Stimulated activated CD4-positive, alpha-beta T cell treated with anti-CD3 and anti-CD28 coated beads, Interleukin-4, amount 100 ng/mL, for 24 hours (primary cell): ENCODE measurements around the gene ASB13.
"Not testable (repeated sequence)": the region's sequence is repeated elsewhere in the genome, so short reads cannot be mapped to it uniquely, and the experiment has no call there.

Experiments used
- DNase-seq: peaks from one replicate; pipeline ENCODE4 v3.0.0-alpha.2; 2020

ASB13 gene

DNA sequence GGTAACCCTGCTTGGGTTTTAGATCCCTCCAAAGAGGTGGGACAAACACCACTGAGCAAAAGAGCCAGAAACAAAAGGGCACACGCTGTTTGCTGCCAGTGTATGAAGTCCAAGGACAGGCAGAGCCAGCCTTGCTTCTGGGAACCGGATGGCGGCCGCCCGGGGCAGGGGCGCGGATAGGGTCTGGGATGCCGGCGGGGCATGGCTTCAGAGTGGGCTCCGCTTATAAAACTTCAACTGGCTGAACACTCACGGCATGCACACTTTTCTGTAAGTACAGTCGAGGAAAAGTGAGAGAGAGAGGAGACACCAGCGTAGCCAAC lies 62.6 kb downstream of the ASB13 start:
- DNase-seq = no peak

DNA sequence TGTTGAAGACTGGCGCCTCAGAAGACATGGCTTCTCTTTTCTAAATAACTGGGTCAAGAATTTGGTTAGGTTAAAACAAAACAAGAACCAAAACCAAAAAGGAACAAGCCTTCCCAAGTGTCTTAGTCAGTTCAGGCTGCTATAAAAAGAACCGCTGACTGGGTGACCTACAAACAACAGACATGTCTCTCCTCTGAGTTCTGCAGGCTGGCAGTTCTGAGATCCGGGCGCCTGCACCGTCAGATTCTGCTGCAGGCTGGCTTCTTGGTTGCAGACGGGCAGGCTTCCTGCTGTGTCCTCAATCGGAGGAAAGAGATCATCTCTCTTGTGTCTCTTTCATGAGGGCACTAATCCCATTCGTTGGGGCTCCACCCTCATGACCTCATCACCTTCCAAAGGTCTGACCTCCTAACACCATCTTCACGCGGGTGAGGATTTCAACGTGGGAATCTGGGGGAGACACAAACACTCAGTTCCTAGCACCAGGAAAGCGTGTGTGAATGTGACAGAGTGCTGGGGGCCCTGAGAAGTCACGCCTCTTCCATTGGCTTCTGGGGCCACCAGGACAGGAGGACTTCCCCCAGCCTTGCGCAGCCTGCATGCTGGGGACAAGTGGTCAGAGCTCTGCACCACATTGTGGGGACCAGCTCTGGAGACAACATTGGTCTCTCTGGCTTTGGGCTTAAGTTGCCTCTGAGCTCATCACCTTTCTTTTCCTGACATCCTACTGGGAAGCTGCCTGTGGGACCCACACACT lies 63.1 kb downstream of the ASB13 start:
- no peak for DNase-seq

DNA sequence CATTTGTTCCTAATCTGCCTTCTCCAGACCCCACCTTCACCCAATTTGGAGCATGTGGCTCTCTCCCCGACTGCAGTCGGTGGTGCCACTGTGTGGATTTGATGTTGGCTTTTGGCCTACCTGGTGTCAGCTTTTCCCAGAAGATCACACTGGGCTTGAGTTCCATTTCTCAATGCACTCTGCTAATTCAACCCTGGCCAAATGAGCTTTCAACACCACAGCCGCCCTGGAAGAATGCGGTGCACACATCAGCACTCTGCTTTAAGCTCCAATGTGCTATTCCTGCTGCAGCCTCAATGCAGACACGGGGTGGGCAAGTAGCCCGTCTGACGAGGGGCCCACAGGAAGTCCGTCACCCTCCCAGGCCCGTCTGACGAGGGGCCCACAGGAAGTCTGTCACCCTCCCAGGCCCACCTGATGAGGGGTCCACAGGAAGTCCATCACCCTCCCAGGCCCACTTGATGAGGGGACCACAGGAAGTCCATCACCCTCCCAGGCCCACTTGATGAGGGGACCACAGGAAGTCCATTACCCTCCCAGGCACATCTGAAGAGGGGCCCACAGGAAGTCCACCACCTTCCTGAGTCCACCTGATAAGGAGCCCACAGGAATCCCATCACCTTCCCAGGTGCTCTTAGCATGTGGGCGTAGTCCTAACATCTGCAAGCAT lies 64.4 kb downstream of the ASB13 start:
- DNase-seq = no peak

DNA sequence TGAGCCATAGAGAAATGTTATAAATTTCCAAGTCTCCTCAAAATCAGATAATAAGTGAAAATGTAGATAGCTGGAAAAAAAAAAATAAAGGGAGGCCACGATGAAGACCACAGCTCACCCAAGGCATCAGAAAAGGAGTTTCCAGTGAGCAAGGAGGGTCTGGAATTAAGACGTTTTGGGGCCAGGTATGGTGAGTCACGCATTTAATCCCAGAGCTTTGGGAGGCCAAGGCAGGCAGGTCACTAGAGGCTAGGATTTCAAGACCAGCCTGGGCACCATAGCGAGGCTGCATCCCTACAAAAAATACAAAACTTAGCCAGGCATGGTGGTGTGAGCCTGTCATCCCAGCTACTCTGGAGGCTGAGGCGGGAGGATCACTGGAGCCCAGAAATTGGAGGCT lies 65.5 kb downstream of the ASB13 start:
- no peak for DNase-seq

DNA sequence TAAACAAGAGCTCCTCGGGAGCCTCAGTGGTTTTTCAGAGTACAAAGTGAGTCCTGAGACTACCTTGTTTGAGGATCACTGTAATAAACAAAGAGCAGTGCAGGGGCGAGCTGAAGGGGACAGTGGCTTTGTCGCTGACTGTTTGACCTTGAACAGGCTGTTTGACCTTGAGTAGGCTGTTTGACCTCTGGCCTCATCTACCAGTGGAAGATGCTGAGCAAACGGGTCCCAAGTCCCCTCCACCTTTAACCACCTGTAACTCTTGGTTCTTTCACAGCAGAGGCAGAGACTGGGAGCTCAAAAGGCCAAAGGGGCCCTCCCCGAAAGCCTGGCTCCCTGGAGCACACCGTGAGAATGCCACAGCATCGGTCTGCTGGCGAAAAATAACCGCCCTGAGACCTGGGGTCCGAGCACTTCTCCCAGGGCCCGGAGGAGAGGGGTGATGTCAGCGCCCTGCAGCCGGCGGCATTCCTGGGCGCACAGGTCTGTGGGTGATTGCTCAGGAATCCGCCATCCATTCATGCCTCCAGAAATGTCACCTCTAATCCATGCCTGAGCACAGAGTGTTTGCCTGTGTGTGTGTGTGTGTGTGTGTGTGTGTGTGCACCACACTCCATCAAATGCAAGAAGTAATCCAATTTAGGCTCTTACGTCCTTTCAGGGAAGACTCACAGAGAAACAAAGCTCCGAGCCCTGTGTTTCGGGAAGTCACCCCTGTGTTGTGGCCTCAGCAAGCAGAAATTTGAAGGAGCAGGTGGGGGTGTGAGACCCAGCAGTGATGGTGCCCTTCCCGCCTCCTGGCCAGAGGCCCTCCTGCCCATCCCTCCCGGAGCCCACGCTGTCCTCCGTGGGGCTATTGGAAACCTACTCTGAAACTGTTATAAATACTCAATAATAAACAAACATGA lies 66.5 kb downstream of the ASB13 start:
- DNase-seq = no peak

DNA sequence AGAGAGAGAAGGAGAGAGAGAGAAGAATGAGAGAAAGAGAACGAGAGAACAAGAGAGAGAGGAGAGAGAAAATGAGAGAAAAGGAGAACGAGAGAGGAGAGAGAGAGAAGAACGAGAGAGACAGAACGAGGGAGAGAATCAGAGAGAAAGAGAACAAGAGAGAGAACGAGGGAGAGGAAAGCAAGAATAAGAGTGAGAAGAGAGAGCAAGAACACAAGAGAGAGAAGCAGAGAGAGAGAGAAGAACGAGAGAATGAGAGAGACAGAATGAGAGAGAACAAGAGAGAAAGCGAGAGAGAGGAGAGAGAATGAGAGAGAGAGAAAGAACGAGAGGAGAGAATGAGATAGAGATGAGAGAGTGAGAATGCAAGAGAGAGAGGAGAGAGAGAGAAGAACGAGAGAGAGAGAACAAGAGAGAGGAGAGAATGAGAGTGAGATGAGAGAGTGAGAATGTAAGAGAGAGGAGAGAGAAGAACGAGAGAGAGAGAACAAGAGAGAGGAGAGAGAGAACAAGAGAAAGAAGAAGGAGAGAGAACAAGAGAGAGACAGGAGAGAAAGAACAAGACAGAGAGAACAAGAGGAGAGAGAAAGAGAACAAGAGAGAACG lies 68.2 kb downstream of the ASB13 start:
- DNase-seq = no peak

DNA sequence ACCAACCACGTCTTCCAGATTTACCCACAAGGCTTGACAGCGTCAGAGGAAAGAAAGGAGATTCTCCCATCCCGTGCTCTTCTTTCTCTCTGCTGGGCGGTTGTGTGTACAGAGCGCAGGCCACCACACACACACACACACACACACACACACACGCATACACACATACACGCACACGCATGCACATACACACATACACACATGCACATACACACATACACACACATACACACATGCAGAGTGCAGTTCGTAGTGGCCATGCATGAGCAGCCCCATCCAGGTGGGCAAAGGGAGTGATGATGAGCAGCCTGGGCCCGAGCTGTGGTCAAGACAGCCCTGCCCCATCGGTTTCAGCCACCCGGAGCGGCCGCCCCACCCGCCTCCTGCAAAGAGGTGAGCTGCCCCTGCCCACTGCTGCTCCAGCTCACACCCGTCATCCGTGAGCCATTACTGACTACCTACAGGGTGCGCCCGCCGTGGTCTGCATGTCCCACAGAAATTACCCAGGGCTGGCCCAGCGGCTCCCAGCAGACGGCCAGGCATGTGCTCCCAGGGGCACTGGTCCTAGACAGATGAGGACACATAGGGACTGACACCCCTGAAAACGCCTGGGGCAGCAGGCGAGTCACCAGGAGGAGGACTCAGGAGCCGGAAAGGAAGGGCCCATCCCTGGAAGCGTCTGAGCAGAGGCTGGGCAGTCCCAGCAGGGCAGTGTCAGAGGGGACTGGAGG lies 69.6 kb downstream of the ASB13 start:
- no peak for DNase-seq

DNA sequence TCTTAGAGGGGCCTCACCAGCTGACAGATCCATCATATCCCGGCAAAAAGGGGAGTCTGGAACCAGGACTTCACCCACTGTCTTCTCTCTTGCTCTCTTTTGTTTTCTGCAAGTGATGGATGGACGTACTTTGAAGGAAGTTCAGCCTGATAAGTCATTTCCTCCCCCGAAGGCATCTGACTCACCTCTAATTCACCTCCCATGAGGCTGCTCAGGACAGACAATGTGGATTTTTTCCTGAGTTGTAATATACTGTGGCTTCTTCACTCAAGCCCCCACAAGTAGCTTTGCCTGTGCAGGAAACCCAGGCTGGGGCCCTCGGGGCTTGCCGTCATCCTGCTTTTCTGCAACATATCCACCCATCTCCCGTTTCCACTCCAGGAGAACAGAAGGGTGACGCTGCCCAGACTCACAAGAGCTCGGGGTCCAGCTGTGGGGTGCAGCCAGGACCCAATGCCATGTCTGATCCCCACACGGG lies 70.4 kb downstream of the ASB13 start:
- no peak for DNase-seq

DNA sequence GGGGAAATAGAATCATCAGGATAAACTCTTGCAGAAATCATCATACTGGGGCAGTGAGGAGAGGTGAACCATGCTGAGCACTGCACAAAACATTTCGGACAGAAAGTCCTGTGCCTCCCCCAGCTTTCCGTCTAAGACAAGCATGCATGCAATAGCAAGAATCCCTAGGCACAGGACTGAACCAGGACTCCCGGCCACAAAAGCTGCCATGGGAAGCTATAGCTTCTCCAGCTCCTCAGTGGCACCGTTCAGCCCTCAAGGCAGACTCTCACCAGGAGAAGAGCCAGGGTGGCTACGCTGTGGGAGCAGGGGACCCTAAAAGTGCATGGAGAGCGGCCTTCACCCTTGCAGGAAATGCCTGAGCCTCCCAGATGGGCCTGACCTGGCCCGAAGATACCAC lies 70.8 kb downstream of the ASB13 start:
- no peak for DNase-seq

DNA sequence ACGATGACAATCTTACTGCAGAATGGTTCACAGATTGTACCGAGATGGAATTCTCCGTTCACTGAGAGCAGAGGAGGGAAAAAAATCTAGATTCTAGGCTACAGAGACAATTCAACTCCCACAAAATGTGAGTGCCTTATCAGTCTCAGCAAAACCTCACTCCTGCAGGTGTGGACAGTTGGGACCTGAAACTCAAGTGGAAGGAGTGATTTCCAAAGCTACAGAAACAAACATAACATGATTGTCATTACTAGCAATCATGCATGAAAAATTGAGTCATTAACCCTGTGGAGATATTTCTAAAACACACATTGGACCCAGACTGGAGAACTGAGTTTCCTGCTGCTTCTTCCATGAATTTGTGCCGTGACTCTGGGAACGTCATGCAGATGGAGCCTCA lies 71.3 kb downstream of the ASB13 start:
- no peak for DNase-seq

DNA sequence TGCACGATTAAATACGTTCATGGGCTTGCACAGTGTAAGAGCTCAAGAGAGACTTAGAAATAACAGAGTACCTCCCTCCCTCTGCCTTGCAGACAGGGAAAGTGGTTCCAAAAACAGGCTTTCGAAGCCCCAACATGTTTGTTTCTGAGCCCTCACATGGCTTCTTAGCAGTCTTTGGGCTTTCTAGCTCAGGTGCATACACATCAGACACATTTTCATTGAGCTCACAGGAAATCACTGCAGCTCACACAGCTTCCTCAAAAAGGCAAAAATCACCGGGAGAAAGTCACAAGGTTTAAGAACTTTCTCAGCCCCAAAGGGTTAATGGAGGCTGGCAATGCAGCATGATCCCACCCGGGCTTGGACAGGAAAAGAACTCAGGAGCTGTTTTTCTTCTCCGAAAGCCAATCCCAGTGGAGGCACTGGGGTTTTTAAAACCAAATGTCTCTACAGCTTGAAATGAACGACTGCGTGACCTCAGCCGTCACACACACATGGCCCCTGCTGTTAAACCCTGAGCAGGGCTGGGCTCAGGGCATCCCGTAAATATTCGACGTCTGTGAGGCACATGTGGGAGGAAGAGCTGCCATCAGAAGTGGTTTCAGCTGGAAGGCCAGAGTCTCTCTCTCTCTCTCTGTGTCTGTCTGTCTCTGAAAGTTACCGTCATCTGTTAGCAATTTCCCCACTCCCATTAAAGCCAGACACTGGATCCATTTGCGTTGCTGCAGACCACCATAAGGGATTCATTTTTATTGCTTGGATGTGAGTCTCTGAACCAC lies 71.9 kb downstream of the ASB13 start:
- DNase-seq = no peak

DNA sequence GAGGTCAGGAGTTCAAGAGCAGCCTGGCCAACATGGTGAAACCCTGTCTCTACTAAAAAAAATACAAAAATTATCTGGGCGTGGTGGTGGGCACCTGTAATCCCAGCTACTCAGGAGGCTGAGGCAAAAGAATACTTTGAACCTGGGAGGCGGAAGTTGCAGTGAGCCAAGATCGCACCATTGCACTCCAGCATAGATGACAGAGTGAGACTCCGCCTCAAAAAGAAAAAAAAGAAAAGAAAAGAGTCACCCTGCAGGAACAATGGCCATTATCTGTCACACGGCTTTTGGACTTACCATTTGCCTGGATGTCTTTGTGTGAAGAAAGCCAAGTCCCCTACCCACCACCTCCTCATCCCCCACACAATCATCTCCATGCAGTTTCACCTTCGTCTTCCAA lies 73.0 kb downstream of the ASB13 start:
- DNase-seq = not testable (repeated sequence)

DNA sequence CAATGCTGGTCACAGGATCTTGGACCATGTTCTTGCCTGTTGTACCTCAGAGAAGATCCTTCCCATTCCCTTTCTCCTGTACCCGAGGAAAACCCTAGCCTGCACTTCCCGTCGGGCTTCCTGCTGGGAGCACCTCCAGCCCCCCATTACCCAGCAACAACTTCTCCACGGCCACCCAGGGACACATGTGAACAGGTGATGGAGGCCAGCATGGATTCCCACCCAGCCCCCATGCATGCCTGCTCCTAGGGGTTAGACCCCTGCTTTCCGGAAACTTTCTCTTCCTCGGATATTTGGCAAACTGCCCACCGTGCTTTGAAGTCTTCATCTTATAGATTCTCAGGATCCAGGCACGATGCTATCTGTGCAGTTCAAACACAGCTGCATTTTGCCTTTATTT lies 74.3 kb downstream of the ASB13 start:
- no peak for DNase-seq

DNA sequence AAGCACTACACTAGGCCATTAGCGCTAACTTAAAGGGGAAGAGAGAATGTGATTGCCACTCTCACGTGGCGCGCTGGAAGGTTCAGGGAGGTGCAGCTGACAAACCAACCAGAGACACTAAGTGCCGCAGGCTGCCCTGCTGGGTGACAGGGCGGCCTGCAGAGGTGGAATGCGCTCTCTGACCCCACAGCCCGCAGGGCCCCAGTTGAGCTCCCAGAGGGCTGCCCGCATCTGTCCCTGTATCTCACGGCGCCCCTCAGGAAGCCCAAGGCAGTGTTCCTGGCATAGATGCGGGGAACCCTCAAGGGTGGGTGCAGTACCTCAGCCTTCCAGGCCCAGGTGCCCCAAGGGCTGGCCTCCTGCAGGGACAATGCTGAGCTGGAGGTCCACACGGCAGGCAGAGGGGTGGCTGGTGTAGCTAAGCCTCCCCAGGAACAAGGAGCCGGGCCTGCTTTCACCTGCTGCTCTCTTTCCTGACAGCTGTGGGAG lies 75.0 kb downstream of the ASB13 start:
- DNase-seq = no peak

DNA sequence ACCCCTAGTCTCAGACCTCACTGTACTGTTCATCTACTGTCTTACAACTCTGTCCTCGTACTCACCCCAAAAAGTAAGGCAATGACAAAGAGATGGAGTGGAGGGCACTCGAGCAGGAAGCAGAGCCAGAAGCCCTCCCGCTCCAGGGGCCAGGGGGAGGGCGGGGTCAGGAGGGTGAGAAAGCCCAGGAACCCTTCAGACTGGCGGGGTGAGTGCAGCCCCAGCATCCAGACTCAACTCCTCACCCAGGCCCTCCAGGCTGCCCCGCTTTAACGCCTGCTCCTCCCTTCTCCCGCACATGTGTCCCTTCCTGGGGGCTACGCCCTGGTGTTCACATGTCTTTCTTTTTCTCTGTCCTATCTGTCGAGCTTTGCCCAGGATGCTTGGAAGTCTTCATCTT lies 75.6 kb downstream of the ASB13 start:
- DNase-seq = no peak

DNA sequence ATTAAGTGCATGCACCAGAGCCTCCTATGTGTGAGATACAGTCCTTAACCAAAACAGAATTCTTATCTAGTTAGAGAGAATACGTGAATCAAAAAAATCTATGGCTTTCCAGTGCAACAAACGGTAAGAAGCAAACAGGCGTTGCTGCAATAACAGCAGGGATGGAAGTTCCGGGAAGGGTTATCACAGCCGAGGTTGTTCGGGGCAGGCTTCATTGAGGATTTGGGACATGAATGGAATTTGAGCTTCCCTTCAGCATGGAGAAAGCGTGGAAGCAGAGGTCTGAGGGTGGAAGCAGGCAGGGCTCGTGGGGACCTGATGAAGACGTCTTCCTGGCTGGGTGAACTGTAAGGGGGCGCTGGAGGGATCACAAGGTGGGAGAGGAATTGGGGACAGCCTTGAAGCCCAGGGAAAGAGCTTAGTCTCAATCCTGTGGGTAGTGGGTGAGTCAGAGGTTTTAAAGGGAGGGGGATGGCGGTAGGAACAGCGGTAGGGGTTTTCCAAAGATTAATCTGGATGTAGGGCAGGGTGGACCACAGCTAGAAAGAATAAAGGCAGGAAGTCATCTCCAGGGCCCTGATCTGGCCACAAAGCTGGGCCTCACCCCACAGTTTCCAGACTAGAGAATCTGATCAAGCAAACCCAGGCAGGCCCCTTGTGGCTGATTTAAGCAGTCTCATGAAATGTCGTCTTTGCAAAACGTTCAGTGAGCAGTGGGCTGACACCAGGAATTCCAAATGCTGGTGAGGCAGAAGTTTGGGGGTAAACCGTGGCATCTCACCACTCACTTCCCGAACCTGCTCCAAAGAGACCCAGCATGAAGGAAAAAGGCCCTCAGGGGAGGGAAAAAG lies 76.5 kb downstream of the ASB13 start:
- no peak for DNase-seq

DNA sequence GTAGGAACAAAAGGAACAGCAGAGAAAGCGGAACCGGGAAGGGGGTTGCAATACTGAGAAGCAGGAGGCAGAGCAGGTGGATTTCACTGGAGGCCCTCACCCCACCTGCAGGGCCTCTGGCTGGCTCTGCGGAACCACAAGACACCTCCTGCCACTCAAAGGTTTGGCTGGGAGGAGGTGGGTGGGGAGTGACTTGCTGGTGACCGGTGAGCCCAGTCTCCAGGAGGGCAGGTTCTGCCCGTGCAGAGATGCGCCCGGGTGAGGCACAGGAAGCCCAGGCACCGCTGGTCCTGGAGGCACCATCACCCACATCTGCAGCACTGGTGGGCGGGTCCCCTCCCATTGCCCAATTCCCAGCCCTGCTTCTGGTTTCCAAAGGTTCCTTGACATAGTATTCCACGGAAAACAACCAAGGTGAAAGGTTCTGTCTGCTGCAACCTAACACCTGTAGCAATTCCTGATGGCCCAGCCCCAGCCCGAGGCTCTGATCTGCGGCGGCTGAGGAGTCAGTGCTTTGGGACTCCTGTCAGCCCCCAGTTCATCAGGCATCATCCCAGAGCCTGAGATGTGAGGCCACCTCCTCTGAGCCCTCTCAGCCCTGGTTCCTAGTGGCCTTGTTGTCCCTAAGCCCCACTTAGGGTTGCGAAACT lies 77.3 kb downstream of the ASB13 start:
- no peak for DNase-seq
